GM13977 (cell line): Measurements from ENCODE around the gene EXOSC7.

ENCODE experiments used
- DNase-seq: peaks from one replicate; pipeline ENCODE4 v3.0.0; 2012; ENCODE audit warnings: low spot score
- in situ Hi-C: fragments of 300-500 bp; cut with MboI; formaldehyde crosslinking; loops from one replicate; pipeline ENCODE4 v1.12.0; 2022; ENCODE audit warnings: low sequenced_read_pairs, low pct_unique_long_range_greater_than_20kb, mixed read lengths, inconsistent platforms; ENCODE audit not compliant: unreplicated experiment
- TF ChIP-seq, protein P1 (sequence below): IDR thresholded peaks from 2 replicates; pipeline ENCODE4 v1.5.1; 2012; ENCODE audit warnings: mild to moderate bottlenecking, control low read depth; ENCODE audit not compliant: insufficient read depth; ENCODE audit errors: extremely low read depth, missing control alignments

Gene EXOSC7

DNA sequence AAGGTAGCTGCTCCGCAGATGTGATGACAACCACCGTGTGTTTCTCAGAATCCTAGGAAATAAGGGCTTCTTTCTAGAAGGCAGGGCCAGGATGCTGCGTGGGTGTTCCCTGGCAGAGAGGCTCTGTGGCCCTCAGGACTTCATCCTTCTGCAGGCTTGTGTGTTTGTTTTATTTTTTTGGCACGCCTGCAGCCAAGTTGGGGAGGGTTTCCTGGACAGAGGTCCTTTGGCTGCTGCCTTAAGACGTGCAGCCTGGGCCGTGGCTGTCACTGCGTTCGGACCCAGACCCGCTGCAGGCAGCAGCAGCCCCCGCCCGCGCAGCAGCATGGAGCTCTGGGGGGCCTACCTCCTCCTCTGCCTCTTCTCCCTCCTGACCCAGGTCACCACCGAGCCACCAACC, 50.0 kb downstream of the EXOSC7 start, which contains the start of gene CLEC3B:
CLEC3B (plus strand) TSS at position 266 of the 400 bp plus-strand sequence; CDS start at position 326, 60 bp downstream.
- in situ Hi-C loops = loop anchor here (25.0 kb wide), 2 partner anchors 486 to 636 kb away; no protein-coding TSS in a partner anchor

DNA sequence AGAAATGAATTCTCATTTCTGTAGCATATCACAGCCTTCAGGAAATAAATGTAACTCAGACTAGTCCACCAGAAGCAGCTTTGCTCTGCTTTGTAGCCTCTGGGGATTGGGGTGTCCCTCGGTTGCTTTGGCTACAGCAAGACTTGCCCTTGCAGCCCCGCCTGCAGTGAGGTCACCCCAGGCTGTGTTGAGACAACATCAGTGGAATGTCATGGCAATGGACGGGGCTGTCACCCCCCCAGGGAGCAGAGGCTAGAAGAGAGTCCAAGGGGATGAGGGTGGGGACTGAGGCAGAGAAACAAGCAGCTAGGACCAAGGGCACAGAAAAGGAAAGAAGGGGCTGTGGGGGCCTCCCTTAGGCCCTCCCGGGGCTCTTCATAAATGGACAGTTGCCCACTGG, 50.9 kb downstream of the EXOSC7 start:
- no peak for DNase-seq
- TF ChIP-seq, protein P1, sequence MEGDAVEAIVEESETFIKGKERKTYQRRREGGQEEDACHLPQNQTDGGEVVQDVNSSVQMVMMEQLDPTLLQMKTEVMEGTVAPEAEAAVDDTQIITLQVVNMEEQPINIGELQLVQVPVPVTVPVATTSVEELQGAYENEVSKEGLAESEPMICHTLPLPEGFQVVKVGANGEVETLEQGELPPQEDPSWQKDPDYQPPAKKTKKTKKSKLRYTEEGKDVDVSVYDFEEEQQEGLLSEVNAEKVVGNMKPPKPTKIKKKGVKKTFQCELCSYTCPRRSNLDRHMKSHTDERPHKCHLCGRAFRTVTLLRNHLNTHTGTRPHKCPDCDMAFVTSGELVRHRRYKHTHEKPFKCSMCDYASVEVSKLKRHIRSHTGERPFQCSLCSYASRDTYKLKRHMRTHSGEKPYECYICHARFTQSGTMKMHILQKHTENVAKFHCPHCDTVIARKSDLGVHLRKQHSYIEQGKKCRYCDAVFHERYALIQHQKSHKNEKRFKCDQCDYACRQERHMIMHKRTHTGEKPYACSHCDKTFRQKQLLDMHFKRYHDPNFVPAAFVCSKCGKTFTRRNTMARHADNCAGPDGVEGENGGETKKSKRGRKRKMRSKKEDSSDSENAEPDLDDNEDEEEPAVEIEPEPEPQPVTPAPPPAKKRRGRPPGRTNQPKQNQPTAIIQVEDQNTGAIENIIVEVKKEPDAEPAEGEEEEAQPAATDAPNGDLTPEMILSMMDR = no peak
- in situ Hi-C loops = loop anchor here (25.0 kb wide), 2 partner anchors 485 to 635 kb away; no protein-coding TSS in a partner anchor

More for the DNA sequence above, 50.0 kb downstream of the EXOSC7 start, which contains the start of gene CLEC3B:
- TF ChIP-seq, protein P1 = no peak
- no peak for DNase-seq

DNA sequence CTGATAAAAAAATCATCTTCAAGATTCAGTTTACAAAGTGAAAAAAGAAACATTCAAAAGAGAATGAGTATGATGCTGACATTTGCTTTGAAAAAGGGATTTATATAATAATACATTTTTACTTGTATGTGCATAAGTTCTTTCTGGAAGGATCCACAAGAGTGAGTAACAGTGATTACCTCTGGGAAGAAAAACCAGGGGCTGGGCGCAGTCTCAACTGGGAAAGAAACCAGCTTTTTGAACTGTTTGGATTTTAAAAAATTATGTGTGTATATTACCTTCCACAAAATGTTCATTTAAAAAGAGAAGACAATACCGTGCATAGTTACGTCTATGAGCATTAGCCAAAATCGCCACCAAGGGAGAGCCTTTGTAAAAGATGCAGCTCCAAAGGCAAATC, 51.4 kb downstream of the EXOSC7 start:
- in situ Hi-C loops = loop anchor here (25.0 kb wide), 2 partner anchors 485 to 635 kb away; no protein-coding TSS in a partner anchor
- DNase-seq = no peak
- TF ChIP-seq, protein P1 = no peak

DNA sequence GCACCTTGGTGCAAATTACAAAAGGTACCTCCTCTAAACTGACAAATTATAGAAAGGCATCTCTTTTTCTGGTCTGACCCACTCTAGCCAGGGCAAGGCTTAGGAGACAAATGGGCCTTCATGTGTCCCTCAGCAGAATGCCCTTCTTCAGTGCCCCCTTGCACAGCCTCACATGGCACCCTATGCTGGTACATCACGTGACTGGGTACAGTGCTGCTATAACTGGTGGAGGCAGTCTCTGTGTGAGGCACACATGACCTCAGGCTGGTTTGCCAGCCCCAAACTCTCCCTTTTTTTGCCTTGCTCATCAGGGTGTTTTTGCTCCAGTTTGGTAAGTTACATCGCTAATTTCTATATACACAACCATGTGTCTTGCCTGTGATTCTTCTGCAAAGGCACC, 53.2 kb downstream of the EXOSC7 start:
- TF ChIP-seq, protein P1 = no peak
- in situ Hi-C loops = loop anchor here (25.0 kb wide), 2 partner anchors 483 to 633 kb away; no protein-coding TSS in a partner anchor
- DNase-seq = no peak

DNA sequence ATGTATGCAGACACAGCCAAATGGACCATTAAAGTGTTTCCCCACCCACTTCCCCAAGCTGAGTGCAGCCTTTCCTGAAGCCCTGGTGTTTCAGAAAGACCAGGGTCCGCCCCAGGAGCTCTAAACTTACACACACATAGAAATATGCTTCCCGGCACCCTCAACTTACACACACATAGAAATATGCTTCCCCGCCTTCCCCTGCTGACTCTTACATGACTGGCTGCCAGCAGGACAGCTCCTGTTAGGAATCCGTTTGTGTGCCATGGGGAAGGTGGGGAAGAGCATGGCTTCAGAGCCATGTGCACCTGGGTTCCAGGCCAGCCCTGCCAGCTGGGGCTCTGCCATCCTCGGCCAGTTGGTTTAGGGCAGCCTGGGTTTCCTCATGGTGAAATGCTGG, 53.6 kb downstream of the EXOSC7 start:
- DNase-seq = no peak
- TF ChIP-seq, protein P1 = no peak
- in situ Hi-C loops = loop anchor here (25.0 kb wide), 2 partner anchors 483 to 633 kb away; no protein-coding TSS in a partner anchor

DNA sequence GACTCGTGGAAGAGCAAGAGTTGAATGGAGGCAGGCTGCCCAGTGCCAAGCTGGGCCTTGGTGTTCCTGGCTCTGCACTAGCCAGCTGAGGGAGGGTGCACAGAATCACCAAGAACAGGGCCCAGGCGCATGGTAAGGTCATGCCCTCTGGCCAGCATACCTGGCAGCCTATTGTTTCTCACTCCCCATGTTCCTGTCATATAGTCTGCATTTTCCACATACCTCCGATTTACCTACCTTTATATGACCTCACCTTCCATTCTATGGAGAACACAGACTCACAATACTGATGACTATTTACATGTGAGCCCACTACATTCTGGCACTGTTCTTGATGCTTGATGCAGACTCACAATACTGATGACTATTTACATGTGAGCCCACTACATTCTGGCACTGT, 55.5 kb downstream of the EXOSC7 start:
- in situ Hi-C loops = loop anchor here (25.0 kb wide), 2 partner anchors 481 to 631 kb away; no protein-coding TSS in a partner anchor
- DNase-seq = no peak
- TF ChIP-seq, protein P1 = no peak
